WTC11 (cell line): Measurements from ENCODE around the gene LGI4.

Experiments used
- CBFB ChIP-seq: sonication (generic); formaldehyde crosslinking; IDR thresholded peaks from 2 replicates; pipeline ENCODE4 v1.8.1; 2022; ENCODE audit warnings: mild to moderate bottlenecking, low read depth, missing genetic modification reagents
- CDX4 ChIP-seq: fragments of 250-450 bp; sonication (Bioruptor Pico); IDR thresholded peaks from 2 replicates; pipeline ENCODE4 v1.9.0; 2021; ENCODE audit warnings: moderate library complexity, mild to moderate bottlenecking, inconsistent platforms, borderline replicate concordance
- CTCF ChIP-seq: fragments of 200-600 bp; IDR thresholded peaks from 2 replicates; pipeline ENCODE4 v1.8.0; 2022; ENCODE audit warnings: antibody characterized with exemption
- ESRRA ChIP-seq: sonication (generic); formaldehyde crosslinking; IDR thresholded peaks from 2 replicates; pipeline ENCODE4 v1.8.1; 2022; ENCODE audit warnings: mild to moderate bottlenecking, missing genetic modification reagents, borderline replicate concordance
- JUN ChIP-seq: sonication (generic); formaldehyde crosslinking; IDR thresholded peaks from 2 replicates; pipeline ENCODE4 v1.8.0; 2023; ENCODE audit warnings: mild to moderate bottlenecking, missing genetic modification reagents
- KAT7 ChIP-seq: sonication (generic); formaldehyde crosslinking; IDR thresholded peaks from 2 replicates; pipeline ENCODE4 v1.8.1; 2023; ENCODE audit warnings: missing genetic modification reagents, mild to moderate bottlenecking, borderline replicate concordance
- NR2C2 ChIP-seq: sonication (generic); formaldehyde crosslinking; IDR thresholded peaks from 2 replicates; pipeline ENCODE4 v1.8.0; 2022; ENCODE audit warnings: mild to moderate bottlenecking, missing genetic modification reagents
- RELA ChIP-seq: sonication (generic); formaldehyde crosslinking; IDR thresholded peaks from 2 replicates; pipeline ENCODE4 v1.8.1; 2022; ENCODE audit warnings: missing genetic modification reagents, mild to moderate bottlenecking, borderline replicate concordance
- TF ChIP-seq, protein P1 (sequence below): sonication (generic); formaldehyde crosslinking; IDR thresholded peaks from 2 replicates; pipeline ENCODE4 v1.8.0; 2023; ENCODE audit warnings: missing genetic modification reagents, mild to moderate bottlenecking, borderline replicate concordance
- TF ChIP-seq, protein P2 (sequence below): sonication (generic); formaldehyde crosslinking; IDR thresholded peaks from 2 replicates; pipeline ENCODE4 v1.8.1; 2022; ENCODE audit warnings: low read depth, missing genetic modification reagents, borderline replicate concordance

DNA sequence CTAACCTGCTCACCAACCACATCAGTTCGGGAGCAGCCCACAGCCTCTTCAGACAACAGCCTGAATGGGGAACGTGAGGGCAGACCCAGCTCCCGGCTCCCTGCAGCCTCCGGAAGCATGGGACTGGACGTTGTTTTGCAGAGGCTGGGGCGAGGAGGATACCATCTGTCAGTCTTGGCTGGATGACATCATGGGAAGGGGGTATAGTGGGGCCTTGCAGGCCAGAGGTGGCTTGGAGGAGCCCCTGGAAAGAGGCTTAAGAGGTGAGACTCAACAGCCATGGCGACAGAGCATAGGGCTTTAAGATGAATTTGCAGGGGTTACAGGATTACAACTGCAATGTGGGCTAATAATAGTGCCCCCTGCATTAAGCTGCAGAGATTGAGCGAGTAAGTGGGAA, 17.7 kb downstream of the LGI4 start:
- TF ChIP-seq, protein P1, sequence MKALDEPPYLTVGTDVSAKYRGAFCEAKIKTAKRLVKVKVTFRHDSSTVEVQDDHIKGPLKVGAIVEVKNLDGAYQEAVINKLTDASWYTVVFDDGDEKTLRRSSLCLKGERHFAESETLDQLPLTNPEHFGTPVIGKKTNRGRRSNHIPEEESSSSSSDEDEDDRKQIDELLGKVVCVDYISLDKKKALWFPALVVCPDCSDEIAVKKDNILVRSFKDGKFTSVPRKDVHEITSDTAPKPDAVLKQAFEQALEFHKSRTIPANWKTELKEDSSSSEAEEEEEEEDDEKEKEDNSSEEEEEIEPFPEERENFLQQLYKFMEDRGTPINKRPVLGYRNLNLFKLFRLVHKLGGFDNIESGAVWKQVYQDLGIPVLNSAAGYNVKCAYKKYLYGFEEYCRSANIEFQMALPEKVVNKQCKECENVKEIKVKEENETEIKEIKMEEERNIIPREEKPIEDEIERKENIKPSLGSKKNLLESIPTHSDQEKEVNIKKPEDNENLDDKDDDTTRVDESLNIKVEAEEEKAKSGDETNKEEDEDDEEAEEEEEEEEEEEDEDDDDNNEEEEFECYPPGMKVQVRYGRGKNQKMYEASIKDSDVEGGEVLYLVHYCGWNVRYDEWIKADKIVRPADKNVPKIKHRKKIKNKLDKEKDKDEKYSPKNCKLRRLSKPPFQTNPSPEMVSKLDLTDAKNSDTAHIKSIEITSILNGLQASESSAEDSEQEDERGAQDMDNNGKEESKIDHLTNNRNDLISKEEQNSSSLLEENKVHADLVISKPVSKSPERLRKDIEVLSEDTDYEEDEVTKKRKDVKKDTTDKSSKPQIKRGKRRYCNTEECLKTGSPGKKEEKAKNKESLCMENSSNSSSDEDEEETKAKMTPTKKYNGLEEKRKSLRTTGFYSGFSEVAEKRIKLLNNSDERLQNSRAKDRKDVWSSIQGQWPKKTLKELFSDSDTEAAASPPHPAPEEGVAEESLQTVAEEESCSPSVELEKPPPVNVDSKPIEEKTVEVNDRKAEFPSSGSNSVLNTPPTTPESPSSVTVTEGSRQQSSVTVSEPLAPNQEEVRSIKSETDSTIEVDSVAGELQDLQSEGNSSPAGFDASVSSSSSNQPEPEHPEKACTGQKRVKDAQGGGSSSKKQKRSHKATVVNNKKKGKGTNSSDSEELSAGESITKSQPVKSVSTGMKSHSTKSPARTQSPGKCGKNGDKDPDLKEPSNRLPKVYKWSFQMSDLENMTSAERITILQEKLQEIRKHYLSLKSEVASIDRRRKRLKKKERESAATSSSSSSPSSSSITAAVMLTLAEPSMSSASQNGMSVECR (CRISPR knock-in tag), result no peak
- no peak for TF ChIP-seq CTCF
- TF ChIP-seq RELA (CRISPR knock-in tag), result no peak
- no peak for TF ChIP-seq JUN (CRISPR knock-in tag)
- no peak for TF ChIP-seq CDX4 (CRISPR knock-in tag)
- TF ChIP-seq CBFB (CRISPR knock-in tag), result no peak
- no peak for TF ChIP-seq NR2C2 (CRISPR knock-in tag)
- no peak for TF ChIP-seq ESRRA (CRISPR knock-in tag)
- no peak for TF ChIP-seq KAT7 (CRISPR knock-in tag)
- TF ChIP-seq, protein P2, sequence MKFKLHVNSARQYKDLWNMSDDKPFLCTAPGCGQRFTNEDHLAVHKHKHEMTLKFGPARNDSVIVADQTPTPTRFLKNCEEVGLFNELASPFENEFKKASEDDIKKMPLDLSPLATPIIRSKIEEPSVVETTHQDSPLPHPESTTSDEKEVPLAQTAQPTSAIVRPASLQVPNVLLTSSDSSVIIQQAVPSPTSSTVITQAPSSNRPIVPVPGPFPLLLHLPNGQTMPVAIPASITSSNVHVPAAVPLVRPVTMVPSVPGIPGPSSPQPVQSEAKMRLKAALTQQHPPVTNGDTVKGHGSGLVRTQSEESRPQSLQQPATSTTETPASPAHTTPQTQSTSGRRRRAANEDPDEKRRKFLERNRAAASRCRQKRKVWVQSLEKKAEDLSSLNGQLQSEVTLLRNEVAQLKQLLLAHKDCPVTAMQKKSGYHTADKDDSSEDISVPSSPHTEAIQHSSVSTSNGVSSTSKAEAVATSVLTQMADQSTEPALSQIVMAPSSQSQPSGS (CRISPR knock-in tag), result no peak
